ENCODE measurements around the gene LRRC8D.

DNA sequence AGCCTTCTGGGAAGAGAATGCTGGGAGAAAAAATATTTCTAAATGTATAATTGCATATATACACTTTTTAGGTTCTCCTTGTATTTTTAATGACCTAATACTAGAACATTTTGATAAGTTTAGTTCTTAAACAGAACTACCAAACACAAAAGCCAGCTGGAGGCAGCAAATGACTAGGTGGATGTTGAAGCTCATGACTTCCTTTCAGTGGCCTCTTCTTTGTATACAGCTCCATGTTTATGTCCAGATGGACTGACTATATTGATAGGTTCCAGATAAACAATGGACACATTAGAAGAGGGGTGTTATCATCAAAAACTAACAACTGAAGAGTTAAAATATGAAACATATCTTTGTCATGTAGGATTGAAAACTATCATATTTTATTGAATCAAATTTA lies 52.5 kb downstream of the LRRC8D start:
- TF ChIP-seq POLR2A (IDR thresholded peaks at IDR 0.05) (no peak), POLR2AphosphoS5 (IDR thresholded peaks at IDR 0.05) (no peak)
- TF ChIP-seq, protein P1, sequence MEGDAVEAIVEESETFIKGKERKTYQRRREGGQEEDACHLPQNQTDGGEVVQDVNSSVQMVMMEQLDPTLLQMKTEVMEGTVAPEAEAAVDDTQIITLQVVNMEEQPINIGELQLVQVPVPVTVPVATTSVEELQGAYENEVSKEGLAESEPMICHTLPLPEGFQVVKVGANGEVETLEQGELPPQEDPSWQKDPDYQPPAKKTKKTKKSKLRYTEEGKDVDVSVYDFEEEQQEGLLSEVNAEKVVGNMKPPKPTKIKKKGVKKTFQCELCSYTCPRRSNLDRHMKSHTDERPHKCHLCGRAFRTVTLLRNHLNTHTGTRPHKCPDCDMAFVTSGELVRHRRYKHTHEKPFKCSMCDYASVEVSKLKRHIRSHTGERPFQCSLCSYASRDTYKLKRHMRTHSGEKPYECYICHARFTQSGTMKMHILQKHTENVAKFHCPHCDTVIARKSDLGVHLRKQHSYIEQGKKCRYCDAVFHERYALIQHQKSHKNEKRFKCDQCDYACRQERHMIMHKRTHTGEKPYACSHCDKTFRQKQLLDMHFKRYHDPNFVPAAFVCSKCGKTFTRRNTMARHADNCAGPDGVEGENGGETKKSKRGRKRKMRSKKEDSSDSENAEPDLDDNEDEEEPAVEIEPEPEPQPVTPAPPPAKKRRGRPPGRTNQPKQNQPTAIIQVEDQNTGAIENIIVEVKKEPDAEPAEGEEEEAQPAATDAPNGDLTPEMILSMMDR (IDR thresholded peaks at IDR 0.05) = no peak
